T-helper 2 cell treated with Interferon-gamma antibody and Interleukin-4, amounts not matched to agents 5 μg/mL and 100 μg/mL, for 36 hours (primary cell): ENCODE measurements around the gene SCP2.

Experiments used
- DNase-seq: peaks from one replicate; pipeline ENCODE4 v3.0.0; 2021; ENCODE audit warnings: low spot score
- H3K27ac Mint-ChIP-seq: one replicate; pipeline ENCODE4 v1.8.0; 2021; ENCODE audit warnings: mild to moderate bottlenecking, mixed read lengths
- H3K27me3 Mint-ChIP-seq: one replicate; pipeline ENCODE4 v1.8.0; 2021; ENCODE audit warnings: low read depth, mixed read lengths
- H3K36me3 Mint-ChIP-seq: one replicate; pipeline ENCODE4 v1.8.0; 2021; ENCODE audit warnings: low read depth, mixed read lengths
- H3K4me1 Mint-ChIP-seq: one replicate; pipeline ENCODE4 v1.8.0; 2021; ENCODE audit warnings: low read depth, mixed read lengths
- H3K4me3 Mint-ChIP-seq: one replicate; pipeline ENCODE4 v1.8.0; 2022; ENCODE audit warnings: mild to moderate bottlenecking, moderate library complexity, mixed read lengths
- H3K9me3 Mint-ChIP-seq: one replicate; pipeline ENCODE4 v1.8.0; 2021; ENCODE audit warnings: mixed read lengths

The SCP2 gene

DNA sequence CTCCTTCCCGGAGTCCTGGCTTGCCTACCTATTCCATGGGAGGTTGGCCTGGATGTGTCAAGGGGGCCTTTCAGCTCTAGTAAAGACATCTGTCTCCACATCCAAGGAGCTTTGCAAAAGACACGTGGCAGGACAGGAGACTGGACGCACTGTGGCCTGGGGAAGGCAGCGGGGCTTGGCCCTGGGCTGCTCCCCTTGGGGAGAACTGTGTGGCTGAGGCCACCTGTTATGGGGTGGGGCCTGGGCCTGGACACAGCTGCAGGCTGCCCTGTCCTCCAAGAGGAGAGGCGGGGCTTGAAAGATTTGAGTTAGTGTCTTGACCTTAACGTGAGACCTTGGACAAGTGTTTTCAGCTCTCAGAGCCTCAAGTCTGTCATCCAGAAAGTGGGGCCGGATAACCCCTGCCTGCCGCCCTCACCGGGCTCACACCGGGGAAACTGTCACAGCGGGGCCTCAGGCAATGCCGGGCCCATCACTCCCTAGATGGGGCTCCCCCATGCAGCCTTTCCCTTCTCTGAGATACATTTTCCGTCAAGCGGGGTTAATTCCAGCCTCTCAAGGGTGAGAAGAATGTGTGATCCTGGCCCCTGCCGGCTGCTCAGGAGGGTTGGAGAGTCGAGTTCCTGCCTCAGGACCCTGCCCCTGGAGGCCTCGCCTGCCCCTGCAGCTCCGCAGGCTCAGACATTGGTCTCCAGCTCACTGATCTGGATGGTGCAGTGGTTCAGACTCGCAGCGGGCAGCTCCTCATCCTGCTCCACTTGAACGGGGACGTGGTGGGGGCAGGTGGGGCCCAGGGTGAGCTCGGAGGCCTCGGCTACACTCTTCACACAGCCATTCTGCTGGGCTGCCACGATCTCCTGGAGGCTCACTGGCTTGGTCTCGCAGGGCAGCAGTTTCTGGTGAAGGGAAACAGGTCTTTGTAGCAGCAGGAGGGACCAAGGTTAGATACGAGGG, 160.5 kb downstream of the SCP2 start:
- H3K9me3 Mint-ChIP-seq = no peaks in the 10 kb centered on the region
- H3K4me3 Mint-ChIP-seq = no peak overlapping the region
- no peaks in the 10 kb centered on the region for H3K27me3 Mint-ChIP-seq
- no peaks in the 10 kb centered on the region for H3K36me3 Mint-ChIP-seq
- no peaks in the 10 kb centered on the region for H3K4me1 Mint-ChIP-seq
- DNase-seq = no peak
- no peak overlapping the region for H3K27ac Mint-ChIP-seq

DNA sequence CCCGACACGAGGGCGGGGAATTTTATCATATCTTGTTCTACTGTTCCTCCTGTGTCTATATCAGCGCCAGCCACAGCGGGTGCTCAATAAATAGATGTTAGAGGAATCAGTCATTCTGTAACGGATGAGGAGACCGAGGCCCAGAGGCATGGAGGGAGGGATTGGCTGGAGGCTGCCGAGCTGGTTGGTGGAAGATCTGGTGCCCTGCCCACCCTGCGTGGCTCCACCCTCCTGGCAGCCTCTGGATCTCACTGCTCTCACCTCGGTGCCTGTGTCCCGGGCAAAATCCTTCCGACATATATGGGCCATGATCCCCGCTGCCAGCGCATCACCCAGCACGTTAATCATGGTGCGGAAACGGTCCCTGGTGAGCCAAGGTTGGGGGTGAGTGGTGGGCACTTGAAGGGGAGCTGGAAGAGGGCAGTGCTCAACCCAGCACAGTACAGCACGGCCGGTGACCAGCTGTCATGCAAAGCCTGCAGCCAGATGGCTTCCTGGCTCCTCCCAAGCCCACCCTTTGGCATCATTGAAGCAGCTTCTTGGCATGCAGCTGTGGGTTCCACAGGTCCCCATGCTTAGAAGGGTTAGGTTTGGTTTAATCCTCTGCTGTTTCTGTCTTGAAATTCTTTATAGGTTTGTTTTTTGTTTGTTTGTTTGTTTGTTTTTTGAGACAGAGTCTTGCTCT, 161.7 kb downstream of the SCP2 start:
- no peak for DNase-seq
- no peaks in the 10 kb centered on the region for H3K4me1 Mint-ChIP-seq
- no peak overlapping the region for H3K27ac Mint-ChIP-seq
- no peak overlapping the region for H3K4me3 Mint-ChIP-seq
- no peaks in the 10 kb centered on the region for H3K9me3 Mint-ChIP-seq
- H3K27me3 Mint-ChIP-seq = no peaks in the 10 kb centered on the region
- no peaks in the 10 kb centered on the region for H3K36me3 Mint-ChIP-seq

GRCh38 chr1:53089478-53090226, 162.6 kb downstream of the SCP2 start:
- H3K4me1 Mint-ChIP-seq = no peaks in the 10 kb centered on the region
- no peaks in the 10 kb centered on the region for H3K36me3 Mint-ChIP-seq
- H3K27ac Mint-ChIP-seq = no peak overlapping the region
- no peak overlapping the region for H3K4me3 Mint-ChIP-seq
- no peak for DNase-seq
- H3K27me3 Mint-ChIP-seq = no peaks in the 10 kb centered on the region
- no peaks in the 10 kb centered on the region for H3K9me3 Mint-ChIP-seq

DNA sequence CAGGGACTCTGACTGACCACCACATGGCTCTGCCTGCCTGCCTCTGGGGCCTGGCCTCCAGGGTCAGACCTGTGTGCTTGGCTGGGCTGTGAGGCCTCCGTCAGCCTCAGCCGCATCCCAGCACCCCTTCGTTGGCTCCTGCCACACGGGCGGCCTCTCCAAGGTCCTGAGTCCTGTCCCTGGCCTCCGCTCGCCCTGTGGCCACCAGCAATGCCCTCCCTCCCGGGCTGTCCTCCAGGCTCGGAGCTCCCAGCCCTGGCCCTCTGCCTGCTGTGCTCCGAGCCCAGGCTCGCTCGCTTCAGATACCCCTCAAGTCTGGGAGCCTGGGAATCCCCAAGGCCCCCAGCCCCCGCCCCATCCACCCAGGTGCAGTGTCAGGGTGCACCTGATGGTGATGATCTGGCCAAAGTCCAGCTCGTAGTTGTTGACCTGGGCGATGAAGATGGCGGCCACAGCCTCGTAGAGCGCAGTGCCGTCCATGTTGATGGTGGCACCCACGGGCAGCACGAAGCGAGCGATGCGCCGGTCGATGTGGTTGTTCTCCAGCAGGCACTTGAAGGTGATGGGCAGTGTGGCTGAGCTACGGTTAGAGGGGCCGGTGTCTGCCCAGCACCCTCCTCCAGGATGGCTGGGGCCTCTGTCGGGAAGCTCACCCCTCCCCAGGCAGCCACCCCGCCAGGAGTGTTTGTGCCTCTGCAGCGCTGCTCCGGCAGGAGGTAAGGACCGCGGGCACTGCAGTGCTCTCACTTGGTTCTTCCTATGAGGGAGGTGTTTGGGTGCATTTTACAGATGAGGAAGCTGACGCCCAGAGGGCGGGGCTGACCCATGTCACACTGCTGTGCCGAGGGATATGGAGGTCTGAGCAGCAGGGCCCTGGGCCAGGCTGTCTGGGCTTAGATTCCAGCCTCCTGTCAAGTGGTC, 163.4 kb downstream of the SCP2 start:
- H3K27ac Mint-ChIP-seq = no peak overlapping the region
- no peaks in the 10 kb centered on the region for H3K36me3 Mint-ChIP-seq
- no peak overlapping the region for H3K4me3 Mint-ChIP-seq
- H3K9me3 Mint-ChIP-seq = no peaks in the 10 kb centered on the region
- H3K4me1 Mint-ChIP-seq = no peaks in the 10 kb centered on the region
- H3K27me3 Mint-ChIP-seq = no peaks in the 10 kb centered on the region
- DNase-seq = no peak

GRCh38 chr1:53091841-53092645, 165.0 kb downstream of the SCP2 start:
- Mint-ChIP-seq H3K9me3 (no peaks in the 10 kb centered on the region), H3K4me1 (no peaks in the 10 kb centered on the region), H3K4me3 (no peak overlapping the region), H3K27me3 (no peaks in the 10 kb centered on the region), H3K27ac (no peak overlapping the region), H3K36me3 (no peaks in the 10 kb centered on the region)
- DNase-seq = no peak

DNA sequence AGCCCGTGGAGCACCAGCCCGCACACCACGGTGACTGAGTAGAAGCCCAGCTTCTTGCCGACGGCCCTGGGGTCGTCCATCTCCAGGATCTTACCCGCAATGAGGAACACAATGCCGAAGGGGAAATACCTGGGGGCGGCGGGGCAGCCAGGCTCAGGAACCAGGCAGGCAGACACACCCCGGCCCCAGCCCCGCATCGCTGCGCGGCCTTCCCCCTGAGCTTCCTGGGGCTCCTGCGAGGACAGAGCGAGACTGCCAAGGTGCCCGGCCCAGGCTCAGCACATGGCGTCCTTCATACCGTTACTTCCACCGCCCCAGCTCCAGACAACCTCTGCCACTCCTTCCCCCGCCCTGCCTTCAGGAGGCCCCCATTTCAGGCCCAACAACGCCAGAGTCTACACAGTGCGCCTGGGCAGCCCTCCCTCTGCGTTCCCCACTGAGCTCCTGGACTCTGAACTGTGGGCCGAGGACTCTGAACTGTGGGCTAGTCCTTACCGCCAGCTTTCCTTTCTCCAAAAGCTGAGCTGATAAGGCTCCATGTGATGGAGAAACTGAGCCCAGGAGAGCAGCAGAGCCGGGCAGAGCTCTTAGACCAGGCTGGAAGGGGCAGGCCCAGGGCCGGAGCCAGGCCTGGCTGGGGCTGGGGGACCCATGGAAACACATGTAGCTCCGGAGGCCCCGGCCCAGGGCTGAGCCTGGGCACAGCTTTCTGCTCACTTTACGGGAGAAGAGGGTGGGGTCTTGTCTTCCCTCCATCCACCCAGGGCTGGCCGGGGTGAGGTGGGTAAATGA, 165.8 kb downstream of the SCP2 start:
- no peak for DNase-seq
- Mint-ChIP-seq H3K36me3 (no peaks in the 10 kb centered on the region), H3K4me3 (no peak overlapping the region), H3K27ac (no peak overlapping the region), H3K27me3 (no peaks in the 10 kb centered on the region), H3K9me3 (no peaks in the 10 kb centered on the region), H3K4me1 (no peaks in the 10 kb centered on the region)

DNA sequence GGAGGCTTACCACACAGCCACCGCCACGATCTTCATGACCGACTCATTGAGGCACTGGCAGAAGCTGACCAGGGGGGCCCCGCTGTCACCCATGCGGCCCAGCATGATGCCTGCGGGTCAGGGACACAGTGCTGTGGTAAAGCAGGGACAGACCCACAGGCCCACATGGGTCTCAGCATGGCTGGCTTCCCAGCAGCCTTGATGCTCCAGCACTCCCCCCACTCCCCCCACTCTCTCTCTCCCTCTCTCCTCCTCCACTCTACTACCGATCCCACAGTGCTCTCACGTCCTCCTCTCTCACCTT, 166.3 kb downstream of the SCP2 start:
- no peaks in the 10 kb centered on the region for H3K9me3 Mint-ChIP-seq
- no peak overlapping the region for H3K27ac Mint-ChIP-seq
- no peak overlapping the region for H3K4me3 Mint-ChIP-seq
- no peaks in the 10 kb centered on the region for H3K36me3 Mint-ChIP-seq
- H3K27me3 Mint-ChIP-seq = no peaks in the 10 kb centered on the region
- no peaks in the 10 kb centered on the region for H3K4me1 Mint-ChIP-seq
- DNase-seq = no peak

DNA sequence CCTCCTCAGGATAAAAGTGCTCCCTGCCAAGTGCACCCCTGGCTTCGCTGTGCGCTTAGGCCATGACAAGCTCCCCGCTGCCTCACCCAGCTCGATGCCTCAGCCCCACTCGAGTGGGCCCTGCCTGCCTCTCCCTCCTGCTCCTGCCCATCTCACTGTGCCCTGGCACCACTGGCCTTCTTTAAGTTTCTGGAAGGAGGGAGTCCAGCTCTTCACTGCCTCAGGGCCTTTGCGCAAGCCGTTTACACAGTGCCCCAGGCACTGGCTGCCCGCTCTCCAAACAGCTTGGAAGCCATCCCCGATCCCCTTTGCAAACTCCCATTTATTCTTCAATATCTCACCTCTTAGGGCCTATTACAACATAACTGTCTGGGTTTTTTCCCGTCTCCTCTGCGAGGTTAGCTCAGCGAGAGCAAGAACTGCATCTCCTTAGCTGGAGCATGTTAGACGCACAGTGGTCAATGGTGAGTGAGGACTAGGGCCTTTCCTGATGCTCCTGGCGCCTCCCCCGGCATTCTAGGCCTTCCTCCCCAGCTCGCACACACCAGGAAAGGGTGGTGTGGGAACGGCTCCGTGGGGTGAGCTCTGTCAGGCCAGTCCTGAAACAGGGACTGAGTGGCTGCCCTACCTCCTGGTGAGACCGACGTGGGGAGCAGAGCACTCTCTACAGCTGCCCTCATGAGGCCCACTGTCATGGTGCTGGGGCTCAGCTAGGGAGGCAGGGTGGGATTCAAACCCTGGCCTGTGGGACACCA, 166.9 kb downstream of the SCP2 start:
- DNase-seq = no peak
- Mint-ChIP-seq H3K4me1 (no peaks in the 10 kb centered on the region), H3K27me3 (no peaks in the 10 kb centered on the region), H3K27ac (no peak overlapping the region), H3K9me3 (no peaks in the 10 kb centered on the region), H3K4me3 (no peak overlapping the region), H3K36me3 (no peaks in the 10 kb centered on the region)

DNA sequence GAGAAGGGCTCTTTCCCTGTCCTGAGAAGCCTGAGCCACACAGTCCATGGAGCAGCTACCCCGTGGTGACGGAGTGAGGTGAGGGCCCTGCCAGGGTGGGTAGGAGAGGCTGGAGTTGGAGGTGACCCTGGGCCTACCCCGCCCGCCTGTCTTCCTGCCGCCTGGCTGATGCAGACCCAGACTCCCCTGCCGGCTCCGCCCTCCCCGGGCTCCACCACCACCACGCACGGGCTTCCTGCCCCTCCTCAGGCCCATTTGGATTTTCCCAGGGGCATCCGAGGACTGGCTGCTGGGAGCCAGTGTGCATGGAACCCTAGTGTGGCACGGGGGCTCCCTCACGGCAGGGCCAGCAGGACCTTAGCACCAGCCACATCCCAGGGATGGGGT, 167.4 kb downstream of the SCP2 start:
- Mint-ChIP-seq H3K4me3 (no peak overlapping the region), H3K27ac (no peak overlapping the region), H3K9me3 (no peaks in the 10 kb centered on the region), H3K36me3 (no peaks in the 10 kb centered on the region), H3K4me1 (no peaks in the 10 kb centered on the region), H3K27me3 (no peaks in the 10 kb centered on the region)
- no peak for DNase-seq
